ENCODE data around the gene OXTR. TPM values are rescaled to one million over a fixed set of nuclear protein-coding genes. Genes with fewer than 3 reads are reported as not detected.

OXTR gene
- total and polyA plus RNA-seq, 2 of the 13 experiments (the other 11 are each of a cell fraction or from before 2014, with no cell fraction given) = 0.36 to 0.95 TPM

GRCh38 chr3:8757551-8758518, 11.6 kb downstream of the OXTR start:
- H3K4me2 ChIP-seq (ENCODE audit: low read depth, low read length) = no peak overlapping the region
- ATAC-seq (no peak), FAIRE-seq (no peak), DNase-seq (ENCODE audit: low spot score) (no peak)
- H2AFZ ChIP-seq (ENCODE audit: low read length) = no peak overlapping the region
- H4K20me1 ChIP-seq (ENCODE audit: insufficient read depth, low read length) = no peaks in the 10 kb centered on the region
- TF ChIP-seq ELK4 (CRISPR knock-in tag; IDR thresholded peaks at IDR 0.05; ENCODE audit: borderline replicate concordance) = no peak
- no peak for TF ChIP-seq ZNF512 (CRISPR knock-in tag; IDR thresholded peaks at IDR 0.05)
- no peak for TF ChIP-seq ZNF296 (CRISPR knock-in tag; conservative IDR thresholded peaks at IDR 0.05)
- TF ChIP-seq GATA4 (IDR thresholded peaks at IDR 0.05; ENCODE audit: borderline replicate concordance, low read depth) = no peak
- TF ChIP-seq TEAD2 (CRISPR knock-in tag; IDR thresholded peaks at IDR 0.05) = no peak
- no peak for TF ChIP-seq SP140L (CRISPR knock-in tag; IDR thresholded peaks at IDR 0.05; ENCODE audit: borderline replicate concordance)
- TF ChIP-seq SP4 (CRISPR knock-in tag; IDR thresholded peaks at IDR 0.05) = no peak
- TF ChIP-seq BORCS8-MEF2B (CRISPR knock-in tag; IDR thresholded peaks at IDR 0.05) = no peak
- no peak for TF ChIP-seq ZSCAN20 (CRISPR knock-in tag; IDR thresholded peaks at IDR 0.05; ENCODE audit: borderline replicate concordance)
- BruUV-seq (replicated peaks) = no TSS peak
- intact Hi-C loops (cut with micrococcal nuclease; ENCODE audit: unreplicated experiment) (no loop called here), in situ Hi-C loops (cut with HindIII; ENCODE audit: extremely low pct_ligation_motif_present, low pct_unique_long_range_greater_than_20kb) (no loop called here)
- H3K79me2 ChIP-seq (ENCODE audit: insufficient read depth, low read length) = no peaks in the 10 kb centered on the region
- peaks cover 0 to 15% of the 10 kb centered on the region in 2 experiments; a peak in 2 of 5 replicates for H3K27me3 ChIP-seq (ENCODE audit: control insufficient read depth in 1 of 2, insufficient read depth in 2 of 2, low read length in 2 of 2)
- no peak overlapping the region for H3K9ac ChIP-seq (ENCODE audit: insufficient read depth, low read depth, low read length)
- H3K36me3 ChIP-seq (replicated peaks in 1 of 2; ENCODE audit: control insufficient read depth in 1 of 2, insufficient read depth in 2 of 2, low read length in 2 of 2) = no peaks in the 10 kb centered on the region
- no peaks in the 10 kb centered on the region for H3K9me3 ChIP-seq (ENCODE audit: low read length)
- 66% methylated on average over 12 of the region's 24 CpGs for WGBS (ENCODE audit: low lambda C conversion rate)
- peaks cover 16% of the 10 kb centered on the region for H3K4me1 ChIP-seq (ENCODE audit: insufficient read depth, low read length)
- H3K27ac ChIP-seq (ENCODE audit: extremely low read length, insufficient read depth, low read length) = no peak overlapping the region
- ChIA-PET CTCF (ENCODE audit: low intra/inter-chr PET ratio, low total read pairs) (no interaction called here), POLR2A (no interaction called here)
- H3K4me3 ChIP-seq (replicated peaks in 1 of 3; ENCODE audit: insufficient read depth in 1 of 3, low read depth in 2 of 3, low read length in 3 of 3) = no peak overlapping the region
